H1 (cell line): ENCODE results near the gene ACADSB.

Experiments
- CBX5 ChIP-seq: fragments of 300-800, 300-1000 bp; sonication (generic); IDR thresholded peaks from 2 replicates; pipeline ENCODE4 v1.7.1; 2016; ENCODE audit warnings: antibody characterized with exemption, low read length, low read depth
- CHD1 ChIP-seq: IDR thresholded peaks from 2 replicates; pipeline ENCODE4 v1.6.1; 2012; ENCODE audit warnings: low read depth, low read length, improper control_type of control experiment
- CREB1 ChIP-seq: IDR thresholded peaks from 2 replicates; pipeline ENCODE4 v1.6.1; 2012; ENCODE audit warnings: inconsistent platforms
- EP300 ChIP-seq, 2 experiments: IDR thresholded peaks; 1 replicate in 1 of 2; 2 replicates in 1 of 2; pipeline ENCODE4 v1.6.1; 2011 to 2012; ENCODE audit warnings: low read depth in 2 of 2, low read length in 2 of 2, mild to moderate bottlenecking in 2 of 2, borderline replicate concordance in 1 of 2, inconsistent platforms in 1 of 2, moderate library complexity in 1 of 2
- EZH2 ChIP-seq: fragments of 200-600 bp; sonication (generic); IDR thresholded peaks from 2 replicates; pipeline ENCODE4 v1.7.1; 2012; ENCODE audit warnings: low read depth, mild to moderate bottlenecking, moderate library complexity, low read length, inconsistent platforms; ENCODE audit not compliant: severe bottlenecking
- JUN ChIP-seq: IDR thresholded peaks from 2 replicates; pipeline ENCODE4 v1.6.1; 2011; ENCODE audit warnings: low read depth, mild to moderate bottlenecking, improper control_type of control experiment, low read length
- KDM1A ChIP-seq: fragments of 200-600, 300-600 bp; sonication (generic); IDR thresholded peaks from 2 replicates; pipeline ENCODE4 v1.7.1; 2016; ENCODE audit warnings: mild to moderate bottlenecking, low read length, borderline replicate concordance
- MAFK ChIP-seq: IDR thresholded peaks from 2 replicates; pipeline ENCODE4 v1.6.1; 2012; ENCODE audit warnings: low read depth, mild to moderate bottlenecking, improper control_type of control experiment, low read length
- NRF1 ChIP-seq: IDR thresholded peaks from 2 replicates; pipeline ENCODE4 v1.6.1; 2011; ENCODE audit warnings: mild to moderate bottlenecking, low read depth, low read length, improper control_type of control experiment
- POLR2AphosphoS5 ChIP-seq: IDR thresholded peaks from 2 replicates; pipeline ENCODE4 v1.6.1; 2011; ENCODE audit warnings: low read depth, low read length
- YY1 ChIP-seq: IDR thresholded peaks from 2 replicates; pipeline ENCODE4 v1.6.1; 2011; ENCODE audit warnings: low read depth, mild to moderate bottlenecking, low read length
- TF ChIP-seq, protein P1 (sequence below), 3 experiments: IDR thresholded peaks; 1 replicate in 2 of 3; 2 replicates in 1 of 3; pipeline versions ENCODE4 v1.5.1 to v1.6.1; 2011; ENCODE audit warnings: low read length in 3 of 3, mild to moderate bottlenecking in 3 of 3, inconsistent platforms in 2 of 3, low read depth in 1 of 3, moderate library complexity in 1 of 3; ENCODE audit not compliant: insufficient read depth in 1 of 3; ENCODE audit errors: control extremely low read depth in 1 of 3
- TF ChIP-seq, protein P2 (sequence below): IDR thresholded peaks from 2 replicates; pipeline ENCODE4 v1.6.1; 2011; ENCODE audit warnings: low read length, improper control_type of control experiment

DNA sequence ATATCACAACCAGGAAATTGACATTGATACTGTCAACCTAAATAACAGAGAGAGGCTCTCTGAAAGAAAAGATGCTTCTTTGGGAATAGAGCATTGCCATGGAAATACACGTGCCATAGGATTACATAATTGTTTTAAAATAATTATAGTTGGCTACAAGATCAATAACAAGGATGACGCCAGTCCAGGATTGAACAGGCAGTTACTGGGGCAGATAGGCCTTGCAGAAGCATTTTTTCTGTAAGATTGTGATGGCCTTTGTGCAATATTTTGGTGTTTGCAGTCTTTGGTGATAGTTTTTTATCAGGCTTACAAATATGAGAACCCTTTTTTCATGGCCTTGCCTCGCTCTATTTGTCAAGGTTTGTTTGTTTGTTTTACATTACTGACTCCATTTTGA is 10.5 kb downstream of the ACADSB start:
- TF ChIP-seq CBX5 (no peak), MAFK (no peak), NRF1 (no peak), YY1 (no peak), JUN (no peak), EZH2 (no peak), POLR2AphosphoS5 (no peak), KDM1A (no peak), CREB1 (no peak), CHD1 (no peak), EP300 (IDR thresholded peaks at IDR 0.05; ENCODE audit: borderline replicate concordance in 1 of 2, low read depth in 2 of 2, low read length in 2 of 2) (no peak)
- TF ChIP-seq, protein P1, sequence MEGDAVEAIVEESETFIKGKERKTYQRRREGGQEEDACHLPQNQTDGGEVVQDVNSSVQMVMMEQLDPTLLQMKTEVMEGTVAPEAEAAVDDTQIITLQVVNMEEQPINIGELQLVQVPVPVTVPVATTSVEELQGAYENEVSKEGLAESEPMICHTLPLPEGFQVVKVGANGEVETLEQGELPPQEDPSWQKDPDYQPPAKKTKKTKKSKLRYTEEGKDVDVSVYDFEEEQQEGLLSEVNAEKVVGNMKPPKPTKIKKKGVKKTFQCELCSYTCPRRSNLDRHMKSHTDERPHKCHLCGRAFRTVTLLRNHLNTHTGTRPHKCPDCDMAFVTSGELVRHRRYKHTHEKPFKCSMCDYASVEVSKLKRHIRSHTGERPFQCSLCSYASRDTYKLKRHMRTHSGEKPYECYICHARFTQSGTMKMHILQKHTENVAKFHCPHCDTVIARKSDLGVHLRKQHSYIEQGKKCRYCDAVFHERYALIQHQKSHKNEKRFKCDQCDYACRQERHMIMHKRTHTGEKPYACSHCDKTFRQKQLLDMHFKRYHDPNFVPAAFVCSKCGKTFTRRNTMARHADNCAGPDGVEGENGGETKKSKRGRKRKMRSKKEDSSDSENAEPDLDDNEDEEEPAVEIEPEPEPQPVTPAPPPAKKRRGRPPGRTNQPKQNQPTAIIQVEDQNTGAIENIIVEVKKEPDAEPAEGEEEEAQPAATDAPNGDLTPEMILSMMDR (IDR thresholded peaks at IDR 0.05; ENCODE audit: control extremely low read depth in 1 of 3, insufficient read depth in 1 of 3, low read depth in 1 of 3, low read length in 3 of 3), result no peak
- TF ChIP-seq, protein P2, sequence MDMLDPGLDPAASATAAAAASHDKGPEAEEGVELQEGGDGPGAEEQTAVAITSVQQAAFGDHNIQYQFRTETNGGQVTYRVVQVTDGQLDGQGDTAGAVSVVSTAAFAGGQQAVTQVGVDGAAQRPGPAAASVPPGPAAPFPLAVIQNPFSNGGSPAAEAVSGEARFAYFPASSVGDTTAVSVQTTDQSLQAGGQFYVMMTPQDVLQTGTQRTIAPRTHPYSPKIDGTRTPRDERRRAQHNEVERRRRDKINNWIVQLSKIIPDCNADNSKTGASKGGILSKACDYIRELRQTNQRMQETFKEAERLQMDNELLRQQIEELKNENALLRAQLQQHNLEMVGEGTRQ, result no peak
